K562 (cell line): ENCODE results near the gene LBR. TPM values are rescaled to one million over a fixed set of nuclear protein-coding genes. Genes with fewer than 3 reads are reported as not detected.

Source experiments
- CHD7 ChIP-seq: fragments of 200-600 bp; sonication (generic); IDR thresholded peaks from one replicate; pipeline ENCODE4 v1.6.1; 2012; ENCODE audit warnings: mild to moderate bottlenecking, low read depth, low read length, inconsistent platforms
- GMEB1 ChIP-seq: fragments of 250-450 bp; sonication (Bioruptor Pico); IDR thresholded peaks from 2 replicates; pipeline ENCODE4 v1.4.0; 2020; ENCODE audit warnings: mild to moderate bottlenecking
- ZNF318 ChIP-seq, 2 experiments: fragments of 450-650 bp; IDR thresholded peaks; 2 replicates each; pipeline ENCODE4 v1.6.1; 2016; ENCODE audit warnings: mild to moderate bottlenecking in 2 of 2, borderline replicate concordance in 1 of 2, low read depth in 1 of 2, moderate library complexity in 1 of 2
- ZNF408 ChIP-seq: fragments of 250-450 bp; sonication (Bioruptor Pico); IDR thresholded peaks from 2 replicates; pipeline ENCODE4 v1.4.0; 2020; ENCODE audit warnings: low read depth, mild to moderate bottlenecking, moderate library complexity
- ZNF507 ChIP-seq: conservative IDR thresholded peaks from 2 replicates; pipeline ENCODE4 v1.6.1; 2017; ENCODE audit warnings: missing genetic modification characterization, missing compliant biosample characterization
- polyA plus RNA-seq, 8 experiments: library from polyadenylated mRNA; depleted of rRNA in 4 of 8; stranded (reverse) in 5 of 8; unstranded in 3 of 8; fragments of >200 nt; fragmentation: Nextera tagmentation in 2 of 8; fragmentation: Illumina TruSeq in 1 of 8; extraction: Ambion mirVana in 2 of 8; extraction: Trizol in 1 of 8; gene quantifications; 2 replicates each; pipeline versions ENCODE4 v1.2.1 to v1.2.3, GENCODE V29; 2011 to 2014; ENCODE audit warnings: inconsistent platforms in 1 of 8, missing spikeins in 1 of 8
- total RNA-seq, 7 experiments: library from RNA; depleted of rRNA in 6 of 7; stranded (reverse); fragments of >200 nt in 6 of 7; fragmentation: Illumina TruSeq in 2 of 7; extraction: Trizol in 2 of 7; gene quantifications; 2 replicates each; pipeline versions ENCODE4 v1.2.1 to v1.2.3, GENCODE V29; 2011 to 2021; ENCODE audit warnings: low replicate concordance in 1 of 7

Gene LBR
- total and polyA plus RNA-seq, 9 of the 15 experiments (the other 6 are each of a cell fraction or from before 2014, with no cell fraction given) = 102 to 229 (median 197) TPM

- TF ChIP-seq ZNF318 (IDR thresholded peaks at IDR 0.05; ENCODE audit: borderline replicate concordance in 1 of 2, low read depth in 1 of 2) = no peak
- TF ChIP-seq GMEB1 (CRISPR knock-in tag) = no peak
- TF ChIP-seq ZNF507 = no peak
- TF ChIP-seq ZNF408 (CRISPR knock-in tag) = no peak
- TF ChIP-seq CHD7 = no peak
These were observed 26.9 kb downstream of the LBR start (continued) for GRCh38 chr1:225400968-225401367.
